GM19328 (cell line): ENCODE measurements around the gene ABCA5.

Experiments used
- ATAC-seq: cut with Tn5 transposase; IDR thresholded peaks from one replicate; pipeline ENCODE4 v1.9.1; 2021; ENCODE audit warnings: mild to moderate bottlenecking, moderate library complexity; ENCODE audit not compliant: unreplicated experiment

Gene ABCA5

DNA sequence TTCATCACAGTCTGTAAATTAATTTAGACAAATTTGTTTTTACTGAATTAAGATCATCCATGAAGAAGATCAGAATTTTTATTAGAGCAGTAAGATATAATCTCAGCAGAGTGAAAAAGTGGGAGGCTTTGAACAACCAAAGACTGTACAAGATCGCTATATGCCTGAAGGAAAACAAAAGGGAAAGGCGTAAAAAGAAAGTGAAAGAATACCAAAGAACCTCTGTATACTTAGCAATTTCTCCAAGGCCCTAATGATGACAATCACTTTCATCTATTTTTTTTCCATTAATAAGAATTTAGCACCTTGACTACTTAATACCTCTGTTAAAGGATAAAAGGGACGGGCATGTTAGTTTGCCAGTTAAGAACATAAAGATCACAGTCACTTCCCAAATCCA, 59.7 kb downstream of the ABCA5 start:
- ATAC-seq: no peak

- ATAC-seq: no peak
These were observed 61.1 kb downstream of the ABCA5 start for GRCh38 chr17:69265873-69266272.

- no peak for ATAC-seq
These were observed 72.7 kb downstream of the ABCA5 start for GRCh38 chr17:69254187-69254586.

- no peak for ATAC-seq
These were observed 76.3 kb downstream of the ABCA5 start for GRCh38 chr17:69250641-69251040.

DNA sequence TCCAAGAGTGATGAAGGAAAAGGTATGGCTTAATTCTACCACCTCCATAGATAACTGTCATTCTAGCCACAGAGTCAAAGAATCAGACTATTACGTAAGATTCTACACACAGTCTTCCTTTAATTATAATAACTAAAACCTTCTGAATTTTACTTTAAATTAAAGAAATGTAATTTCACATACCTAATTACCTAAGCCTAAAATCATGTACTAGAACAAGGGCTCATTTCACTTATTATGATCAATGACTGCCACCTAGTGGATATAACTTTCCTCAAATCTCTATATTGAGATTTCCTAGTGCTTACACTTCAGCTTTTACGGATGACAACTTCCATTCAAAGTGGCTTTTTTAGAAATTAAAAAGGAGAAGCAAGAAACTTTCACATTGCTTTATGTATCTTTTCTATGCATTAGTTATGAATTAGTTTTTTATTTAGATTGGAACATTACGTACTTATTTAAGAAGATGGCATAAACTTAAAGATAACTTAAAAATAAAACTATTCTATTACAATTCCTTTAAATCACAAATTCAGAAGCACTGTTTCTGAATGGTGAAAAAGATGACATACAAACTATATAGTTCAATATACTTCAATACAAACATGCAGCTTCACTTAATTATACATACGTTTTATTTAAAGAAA, 80.1 kb downstream of the ABCA5 start:
- ATAC-seq: no peak

DNA sequence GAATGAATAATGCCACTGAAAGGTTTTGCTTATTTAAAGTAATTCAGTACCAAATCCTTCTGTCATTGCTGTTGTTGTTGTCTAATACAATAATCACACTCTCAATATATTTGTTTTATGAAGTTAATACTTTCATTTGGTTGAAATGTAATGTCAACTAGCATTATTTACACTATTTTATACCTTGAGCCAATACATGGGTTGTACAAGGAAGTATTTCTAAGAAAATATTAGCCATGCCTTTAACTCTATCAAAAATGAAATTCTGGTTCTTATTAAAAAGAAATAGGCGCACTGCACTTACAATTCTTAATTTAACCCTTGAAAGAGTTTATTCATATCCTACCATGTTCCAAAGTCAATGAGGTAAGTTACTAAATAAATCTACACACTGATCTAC, 80.7 kb downstream of the ABCA5 start:
- no peak for ATAC-seq

GRCh38 chr17:69245617-69246016, 81.3 kb downstream of the ABCA5 start:
- no peak for ATAC-seq

- no peak for ATAC-seq
These were observed 87.0 kb downstream of the ABCA5 start for GRCh38 chr17:69239611-69240600.

DNA sequence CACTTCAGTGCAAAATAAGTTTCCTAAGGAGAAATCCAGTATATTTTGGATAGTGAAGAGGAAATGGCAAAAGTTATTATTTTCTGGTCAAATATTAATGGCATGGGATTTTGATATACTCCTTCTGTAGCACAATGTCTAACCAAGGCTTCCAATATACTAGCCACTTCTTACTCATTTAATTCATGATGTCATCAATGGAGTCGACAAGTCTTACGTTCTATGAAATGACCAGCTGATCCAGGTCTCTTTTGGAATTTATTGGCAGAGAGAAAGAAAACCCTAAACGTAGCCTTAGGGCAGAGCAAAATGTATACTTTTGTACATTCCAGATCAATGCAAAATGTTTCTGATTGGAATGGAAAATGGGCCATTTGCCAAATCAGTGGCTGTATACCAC, 90.0 kb downstream of the ABCA5 start:
- ATAC-seq: no peak

- ATAC-seq: no peak
These were observed 90.5 kb downstream of the ABCA5 start for GRCh38 chr17:69236464-69236863.

- peak; percentile 98 for ATAC-seq
These were observed 91.4 kb downstream of the ABCA5 start for GRCh38 chr17:69235338-69236058.

- no peak for ATAC-seq
These were observed 94.3 kb downstream of the ABCA5 start for GRCh38 chr17:69232650-69233049.

DNA sequence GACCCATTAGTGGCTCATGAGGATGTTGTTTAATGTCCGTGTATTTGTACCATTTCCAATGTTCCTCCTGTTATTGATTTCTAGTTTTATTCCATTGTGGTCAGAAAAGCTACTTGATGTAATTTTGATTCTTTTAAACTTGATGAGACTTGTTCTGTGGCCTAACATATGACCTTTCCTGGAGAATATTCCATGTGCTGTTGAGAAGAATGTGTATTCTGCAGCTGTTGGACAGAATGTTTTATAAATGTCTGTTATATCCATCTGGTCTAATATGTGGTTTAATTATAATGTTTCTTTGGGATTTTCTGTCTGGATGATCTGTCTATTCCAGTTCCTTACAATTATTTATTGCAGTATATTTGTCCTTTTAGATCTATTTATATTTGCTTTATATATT, 95.4 kb downstream of the ABCA5 start:
- ATAC-seq: no peak

DNA sequence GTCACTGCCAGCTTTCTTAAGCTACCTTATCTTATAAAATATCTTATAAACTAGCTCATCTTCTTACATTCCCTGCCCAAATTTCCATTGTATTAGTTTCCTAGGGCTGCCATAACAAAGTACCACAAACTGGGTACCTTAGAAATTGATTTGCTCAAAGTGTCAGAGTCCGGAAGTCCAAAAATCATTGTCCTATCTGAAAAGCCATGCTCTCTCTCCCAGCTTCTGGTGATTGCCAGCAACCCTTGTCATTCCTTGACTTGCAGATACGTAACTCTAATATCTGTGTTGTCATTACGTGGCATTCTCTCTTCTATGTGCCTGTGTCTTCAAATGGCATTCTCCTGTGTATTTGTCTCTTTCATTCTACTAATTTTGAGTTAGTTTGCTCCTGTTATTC, 96.0 kb downstream of the ABCA5 start:
- no peak for ATAC-seq

GRCh38 chr17:69228576-69228975, 98.4 kb downstream of the ABCA5 start, which contains the start of gene ABCA10:
Gene ABCA10 (minus strand): TSS chr17:69228824. CDS start chr17:69225358, 3,466 bp downstream.
- no peak for ATAC-seq

DNA sequence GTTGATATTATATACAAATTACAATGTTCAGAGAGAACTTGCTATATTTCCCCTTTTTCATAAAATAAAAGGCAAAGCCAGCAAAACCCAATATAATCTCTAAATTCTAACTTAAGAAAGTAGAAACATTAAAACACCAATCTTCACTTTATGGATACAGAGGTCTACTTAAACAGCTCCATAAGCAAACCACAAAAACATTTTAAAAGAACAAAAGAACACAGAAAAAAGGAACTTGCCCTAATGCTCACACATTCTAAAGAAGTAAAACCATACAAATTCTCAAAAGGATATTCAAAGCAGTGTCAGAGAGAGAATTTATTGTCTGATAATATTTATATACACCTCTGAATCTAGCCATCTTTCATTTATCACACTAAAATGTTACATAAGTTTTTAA, 98.9 kb downstream of the ABCA5 start:
- no peak for ATAC-seq

- no peak for ATAC-seq
These were observed 99.4 kb downstream of the ABCA5 start for GRCh38 chr17:69227541-69227940.

- peak; percentile 84 for ATAC-seq
These were observed 103.1 kb downstream of the ABCA5 start for GRCh38 chr17:69223809-69224208.

- ATAC-seq: no peak
These were observed 104.2 kb downstream of the ABCA5 start for GRCh38 chr17:69222707-69223258.

DNA sequence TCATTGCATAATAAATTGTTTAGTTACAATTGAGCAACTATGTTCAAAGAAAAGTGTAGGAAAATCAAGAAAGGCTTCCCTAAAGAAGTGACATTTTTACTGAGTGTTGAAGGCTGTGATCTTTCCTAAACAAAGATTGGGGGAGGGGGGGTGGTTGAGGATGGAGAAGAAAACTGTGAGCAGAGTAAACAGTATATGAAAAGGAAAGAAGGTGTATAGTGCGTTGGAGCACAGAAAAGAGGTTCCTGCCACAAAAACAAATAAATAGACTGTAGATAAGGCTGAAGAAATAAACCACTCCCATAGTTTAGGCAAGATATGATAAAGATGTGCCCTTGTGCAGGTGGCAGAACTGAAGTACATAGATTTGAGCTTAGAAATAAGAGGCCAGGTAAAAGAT, 106.8 kb downstream of the ABCA5 start:
- ATAC-seq: no peak

GRCh38 chr17:69218986-69219385, 107.9 kb downstream of the ABCA5 start:
- ATAC-seq: no peak
